ENCODE results near the gene ERCC6.

DNA sequence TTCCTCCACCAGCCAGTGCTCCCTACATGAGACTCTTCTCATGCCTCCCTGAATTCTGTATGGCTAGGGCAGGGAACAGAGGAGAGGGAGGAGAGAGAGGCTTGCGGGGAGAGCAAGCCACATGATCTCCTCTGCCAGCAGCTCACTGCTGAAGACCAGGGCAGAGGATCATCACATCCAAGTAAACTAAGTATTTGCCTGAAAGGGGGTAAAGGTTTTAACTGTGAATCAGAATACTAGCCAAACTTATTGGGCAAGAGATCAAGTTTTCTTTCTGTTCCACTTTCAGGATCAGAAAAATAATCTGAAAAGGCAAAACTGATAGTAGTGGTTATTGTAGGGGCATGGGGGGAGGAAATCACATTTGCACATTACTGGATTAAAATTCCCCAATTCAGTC lies 17.8 kb upstream of the ERCC6 start:
- TF ChIP-seq, protein P1, sequence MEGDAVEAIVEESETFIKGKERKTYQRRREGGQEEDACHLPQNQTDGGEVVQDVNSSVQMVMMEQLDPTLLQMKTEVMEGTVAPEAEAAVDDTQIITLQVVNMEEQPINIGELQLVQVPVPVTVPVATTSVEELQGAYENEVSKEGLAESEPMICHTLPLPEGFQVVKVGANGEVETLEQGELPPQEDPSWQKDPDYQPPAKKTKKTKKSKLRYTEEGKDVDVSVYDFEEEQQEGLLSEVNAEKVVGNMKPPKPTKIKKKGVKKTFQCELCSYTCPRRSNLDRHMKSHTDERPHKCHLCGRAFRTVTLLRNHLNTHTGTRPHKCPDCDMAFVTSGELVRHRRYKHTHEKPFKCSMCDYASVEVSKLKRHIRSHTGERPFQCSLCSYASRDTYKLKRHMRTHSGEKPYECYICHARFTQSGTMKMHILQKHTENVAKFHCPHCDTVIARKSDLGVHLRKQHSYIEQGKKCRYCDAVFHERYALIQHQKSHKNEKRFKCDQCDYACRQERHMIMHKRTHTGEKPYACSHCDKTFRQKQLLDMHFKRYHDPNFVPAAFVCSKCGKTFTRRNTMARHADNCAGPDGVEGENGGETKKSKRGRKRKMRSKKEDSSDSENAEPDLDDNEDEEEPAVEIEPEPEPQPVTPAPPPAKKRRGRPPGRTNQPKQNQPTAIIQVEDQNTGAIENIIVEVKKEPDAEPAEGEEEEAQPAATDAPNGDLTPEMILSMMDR (IDR thresholded peaks at IDR 0.05) = no peak
- TF ChIP-seq POLR2A (IDR thresholded peaks at IDR 0.05) = no peak
